HCT116 (cell line): ENCODE data around the gene PANK1. TPM values are rescaled to one million over a fixed set of nuclear protein-coding genes. Genes with fewer than 3 reads are reported as not detected.

ENCODE experiments used
- ATAC-seq: fragments of 200-7000 bp; cut with Tn5 transposase; 2 replicates; pipeline ENCODE4 v1.9.1; 2020; ENCODE audit warnings: mild to moderate bottlenecking, moderate library complexity
- BruUV-seq: library from RNA; stranded (reverse); fragments of 400-500 nt; replicated peaks from 2 replicates; lab custom pipeline; 2021; lab: Mats Ljungman, UMichigan
- CTCF ChIA-PET: fragments of 300-600 bp; sonication (Branson Sonifier 250); formaldehyde crosslinking; loops from one replicate; lab custom pipeline; 2021; ENCODE audit warnings: antibody characterized with exemption; lab: Charles Lee
- POLR2A ChIA-PET: fragments of 300-600, 350-600 bp; sonication (Branson Sonifier 250); formaldehyde crosslinking; loops from one replicate; lab custom pipeline; 2021; ENCODE audit warnings: antibody characterized with exemption; lab: Charles Lee
- RAD21 ChIA-PET, 2 experiments: fragments of 300-600 bp; sonication (Branson Sonifier 250); formaldehyde crosslinking; loops; one replicate each; lab custom pipeline; 2023; ENCODE audit warnings: low total read pairs in 2 of 2; ENCODE audit not compliant: uncharacterized antibody in 2 of 2, unreplicated experiment in 2 of 2, low non-redundant PET in 1 of 2; lab: Charles Lee
- DNase-seq: peaks from one replicate; pipeline ENCODE4 v3.0.0-alpha.2; 2010; ENCODE audit warnings: low read depth, low spot score
- H2AFZ ChIP-seq: fragments of 200-600 bp; shearing (Covaris generic), sonication (generic); 2 replicates; pipeline ENCODE4 v1.6.1; 2017; ENCODE audit warnings: low read depth, mixed run types, mixed read lengths, antibody characterized with exemption, low read length; ENCODE audit not compliant: poor library complexity, severe bottlenecking
- H3K27ac ChIP-seq: 2 replicates; pipeline ENCODE4 v1.5.1; 2012; ENCODE audit warnings: low read depth, low read length
- H3K27me3 ChIP-seq: fragments of 200-600 bp; sonication (generic); 2 replicates; pipeline ENCODE4 v1.6.1; 2016; ENCODE audit warnings: mixed run types, low read length, mixed read lengths; ENCODE audit not compliant: insufficient read depth
- H3K36me3 ChIP-seq, 2 experiments: fragments of 200-500 bp in 1 of 2; fragments of 200-600 bp in 1 of 2; sonication (Bioruptor generic) in 1 of 2; sonication (generic) in 1 of 2; 2 replicates each; pipeline versions ENCODE4 v1.5.1 to v1.6.1; 2014 to 2016; ENCODE audit warnings: low read length in 2 of 2, inconsistent platforms in 1 of 2, mixed read lengths in 1 of 2, mixed run types in 1 of 2; ENCODE audit not compliant: insufficient read depth in 2 of 2, control insufficient read depth in 1 of 2
- H3K4me1 ChIP-seq, 2 experiments: fragments of 200-600 bp in 1 of 2; sonication (generic) in 1 of 2; 2 replicates each; pipeline versions ENCODE4 v1.5.1 to v1.6.1; 2012 to 2017; ENCODE audit warnings: low read length in 2 of 2, inconsistent platforms in 1 of 2, mild to moderate bottlenecking in 1 of 2, mixed read lengths in 1 of 2, mixed run types in 1 of 2, moderate library complexity in 1 of 2; ENCODE audit not compliant: insufficient read depth in 2 of 2, control insufficient read depth in 1 of 2
- H3K4me2 ChIP-seq: fragments of 200-600 bp; sonication (generic); 2 replicates; pipeline ENCODE4 v1.6.1; 2017; ENCODE audit warnings: mixed run types, low read length, mixed read lengths
- H3K4me3 ChIP-seq, 2 experiments: fragments of 200-600 bp in 1 of 2; sonication (generic) in 1 of 2; replicated peaks in 1 of 2; 2 replicates each; pipeline ENCODE4 v1.5.1; 2011 to 2016; ENCODE audit warnings: low read length in 2 of 2, control low read depth in 1 of 2, low read depth in 1 of 2, mild to moderate bottlenecking in 1 of 2, mixed read lengths in 1 of 2, mixed run types in 1 of 2
- H3K79me2 ChIP-seq: fragments of 200-600 bp; sonication (generic); 2 replicates; pipeline ENCODE4 v1.6.1; 2017; ENCODE audit warnings: mild to moderate bottlenecking, mixed run types, low read length, moderate library complexity, mixed read lengths; ENCODE audit not compliant: insufficient read depth
- H3K9ac ChIP-seq: fragments of 200-600 bp; sonication (generic); 2 replicates; pipeline ENCODE4 v1.6.1; 2016; ENCODE audit warnings: low read length, mixed read lengths
- H3K9me2 ChIP-seq: fragments of 200-600 bp; sonication (generic), shearing (Covaris generic); 2 replicates; pipeline ENCODE4 v1.6.1; 2017; ENCODE audit warnings: mixed run types, mild to moderate bottlenecking, moderate library complexity; ENCODE audit not compliant: insufficient read depth
- H3K9me3 ChIP-seq, 2 experiments: fragments of 200-500 bp in 1 of 2; fragments of 200-600 bp in 1 of 2; sonication (Bioruptor generic) in 1 of 2; sonication (generic) in 1 of 2; 2 replicates each; pipeline ENCODE4 v1.6.1; 2014 to 2017; ENCODE audit warnings: low read length in 2 of 2, mixed read lengths in 2 of 2, inconsistent platforms in 1 of 2, low read depth in 1 of 2, mild to moderate bottlenecking in 1 of 2, mixed run types in 1 of 2, moderate library complexity in 1 of 2; ENCODE audit not compliant: control insufficient read depth in 1 of 2, insufficient read depth in 1 of 2
- H4K20me1 ChIP-seq: fragments of 200-600 bp; sonication (generic), shearing (Covaris generic); 2 replicates; pipeline ENCODE4 v1.6.1; 2017; ENCODE audit warnings: mixed run types, mild to moderate bottlenecking, moderate library complexity; ENCODE audit not compliant: insufficient read depth
- CEBPB ChIP-seq: IDR thresholded peaks from 2 replicates; pipeline ENCODE4 v1.6.1; 2012; ENCODE audit warnings: low read depth
- EGR1 ChIP-seq: IDR thresholded peaks from 2 replicates; pipeline ENCODE4 v1.6.1; 2012; ENCODE audit warnings: low read depth
- EZH2 ChIP-seq: fragments of 200-600 bp; sonication (generic); IDR thresholded peaks from 2 replicates; pipeline ENCODE4 v1.6.1; 2017; ENCODE audit warnings: antibody characterized with exemption, mixed run types
- EZH2phosphoT487 ChIP-seq: fragments of 200-600 bp; IDR thresholded peaks from 2 replicates; pipeline ENCODE4 v1.6.1; 2018; ENCODE audit warnings: antibody characterized with exemption, borderline replicate concordance
- FOSL1 ChIP-seq: IDR thresholded peaks from 2 replicates; pipeline ENCODE4 v1.6.1; 2012; ENCODE audit warnings: low read depth
- RAD21 ChIP-seq: IDR thresholded peaks from 2 replicates; pipeline ENCODE4 v1.6.1; 2012; ENCODE audit warnings: low read depth, mild to moderate bottlenecking
- ZFX ChIP-seq: fragments of 450-650 bp; IDR thresholded peaks from 2 replicates; pipeline ENCODE4 v1.6.1; 2017
- intact Hi-C: fragments of 100-400 bp; cut with micrococcal nuclease; formaldehyde crosslinking; loops from 2 replicates; pipeline ENCODE4 v1.10.0; 2022
- total RNA-seq: library from RNA; stranded (reverse); gene quantifications from one replicate; pipeline ENCODE4 v1.2.1, GENCODE V29; 2021; ENCODE audit not compliant: unreplicated experiment
- TF ChIP-seq, protein P1 (sequence below): IDR thresholded peaks from 2 replicates; pipeline ENCODE4 v1.6.1; 2012
- TF ChIP-seq, protein P2 (sequence below), 3 experiments: fragments of 200-600 bp in 1 of 3; sonication (generic) in 1 of 3; IDR thresholded peaks in 2 of 3; conservative IDR thresholded peaks in 1 of 3; 2 replicates each; pipeline ENCODE4 v1.5.1; 2012 to 2017; ENCODE audit warnings: low read depth in 2 of 3, low read length in 2 of 3, antibody characterized with exemption in 1 of 3, borderline replicate concordance in 1 of 3, control low read depth in 1 of 3, mild to moderate bottlenecking in 1 of 3, mixed read lengths in 1 of 3, mixed run types in 1 of 3, moderate library complexity in 1 of 3; ENCODE audit not compliant: insufficient read depth in 1 of 3

PANK1 gene
- total RNA-seq, 1 experiment from 2014 or later: 6.4 TPM

DNA sequence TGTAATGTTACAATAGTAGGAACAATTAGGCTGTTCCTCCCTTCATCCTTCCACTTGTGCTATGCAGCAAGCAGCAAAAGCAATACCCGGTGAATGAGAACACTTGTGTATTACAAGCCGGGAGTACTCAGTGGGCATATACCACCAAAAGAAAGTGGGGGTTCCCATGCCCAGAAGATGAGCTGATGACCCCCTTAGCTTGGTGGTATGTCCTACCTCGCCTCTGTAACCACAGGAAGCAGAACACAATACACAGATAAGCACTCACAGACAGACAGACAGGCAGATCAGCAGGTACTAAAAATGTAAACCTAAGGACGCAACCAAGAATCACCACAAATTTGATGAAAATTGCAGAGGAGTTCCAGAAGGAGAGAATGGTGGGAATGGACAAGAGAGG lies 40.9 kb upstream of the PANK1 start:
- no peaks in the 10 kb centered on the region for H3K4me1 ChIP-seq
- H3K27me3 ChIP-seq: no peaks in the 10 kb centered on the region
- no peak overlapping the region for H3K9ac ChIP-seq
- no peaks in the 10 kb centered on the region for H3K9me2 ChIP-seq
- no peaks in the 10 kb centered on the region for H3K79me2 ChIP-seq
- intact Hi-C loops: no loop called here
- no peak overlapping the region for H3K4me2 ChIP-seq
- H3K27ac ChIP-seq: no peak overlapping the region
- H3K4me3 ChIP-seq: no peak overlapping the region
- ChIA-PET POLR2A (interaction anchor here (1.4 to 2.3 kb wide), 2 partner anchors 15 kb away, joined by 3 to 7 read pairs; partner anchors contain the start of gene KIF20B), CTCF (no interaction called here), RAD21 (no interaction called here)
- no peaks in the 10 kb centered on the region for H3K36me3 ChIP-seq
- ATAC-seq: no peak
- TF ChIP-seq RAD21: no peak
- no peak for TF ChIP-seq EZH2phosphoT487
- TF ChIP-seq, protein P1, sequence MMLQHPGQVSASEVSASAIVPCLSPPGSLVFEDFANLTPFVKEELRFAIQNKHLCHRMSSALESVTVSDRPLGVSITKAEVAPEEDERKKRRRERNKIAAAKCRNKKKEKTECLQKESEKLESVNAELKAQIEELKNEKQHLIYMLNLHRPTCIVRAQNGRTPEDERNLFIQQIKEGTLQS: no peak
- TF ChIP-seq, protein P2, sequence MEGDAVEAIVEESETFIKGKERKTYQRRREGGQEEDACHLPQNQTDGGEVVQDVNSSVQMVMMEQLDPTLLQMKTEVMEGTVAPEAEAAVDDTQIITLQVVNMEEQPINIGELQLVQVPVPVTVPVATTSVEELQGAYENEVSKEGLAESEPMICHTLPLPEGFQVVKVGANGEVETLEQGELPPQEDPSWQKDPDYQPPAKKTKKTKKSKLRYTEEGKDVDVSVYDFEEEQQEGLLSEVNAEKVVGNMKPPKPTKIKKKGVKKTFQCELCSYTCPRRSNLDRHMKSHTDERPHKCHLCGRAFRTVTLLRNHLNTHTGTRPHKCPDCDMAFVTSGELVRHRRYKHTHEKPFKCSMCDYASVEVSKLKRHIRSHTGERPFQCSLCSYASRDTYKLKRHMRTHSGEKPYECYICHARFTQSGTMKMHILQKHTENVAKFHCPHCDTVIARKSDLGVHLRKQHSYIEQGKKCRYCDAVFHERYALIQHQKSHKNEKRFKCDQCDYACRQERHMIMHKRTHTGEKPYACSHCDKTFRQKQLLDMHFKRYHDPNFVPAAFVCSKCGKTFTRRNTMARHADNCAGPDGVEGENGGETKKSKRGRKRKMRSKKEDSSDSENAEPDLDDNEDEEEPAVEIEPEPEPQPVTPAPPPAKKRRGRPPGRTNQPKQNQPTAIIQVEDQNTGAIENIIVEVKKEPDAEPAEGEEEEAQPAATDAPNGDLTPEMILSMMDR (IDR thresholded peaks at IDR 0.05 in 2 of 3, conservative IDR thresholded peaks at IDR 0.05 in 1 of 3; ENCODE audit: borderline replicate concordance in 1 of 3, insufficient read depth in 1 of 3, low read depth in 2 of 3, low read length in 2 of 3): no peak
- no peak for TF ChIP-seq CEBPB
- no peak for TF ChIP-seq EZH2
- TF ChIP-seq FOSL1: no peak
- no peak for DNase-seq
- no peaks in the 10 kb centered on the region for H4K20me1 ChIP-seq
- BruUV-seq: no TSS peak
- no peaks in the 10 kb centered on the region for H3K9me3 ChIP-seq
- H2AFZ ChIP-seq: no peak overlapping the region

DNA sequence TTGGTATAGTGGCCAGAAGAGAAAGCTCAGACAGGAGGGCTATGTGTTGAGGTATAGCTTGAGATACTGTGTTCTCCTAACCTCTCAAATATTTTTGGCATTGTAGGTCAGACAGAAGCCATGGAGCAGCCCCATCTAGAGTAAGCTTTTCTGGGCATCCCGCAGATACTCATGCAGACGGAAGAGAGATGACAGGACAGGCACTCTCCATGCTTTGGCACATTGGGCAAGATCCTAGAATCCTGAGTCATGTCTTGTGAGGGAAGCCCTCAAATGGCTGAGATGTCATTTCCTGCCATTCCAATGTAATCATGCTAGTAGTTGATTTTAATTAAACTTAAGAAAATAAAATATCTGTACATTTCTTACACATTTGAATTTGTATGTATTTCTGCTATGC lies 39.6 kb upstream of the PANK1 start:
- BruUV-seq: no TSS peak
- intact Hi-C loops: no loop called here
- Histone ChIP-seq H3K9me2 (no peaks in the 10 kb centered on the region), H3K27ac (no peak overlapping the region), H4K20me1 (no peaks in the 10 kb centered on the region), H3K4me1 (no peaks in the 10 kb centered on the region), H3K36me3 (no peaks in the 10 kb centered on the region), H2AFZ (no peak overlapping the region)
- DNase-seq: no peak
- no peak for ATAC-seq
- TF ChIP-seq EGR1: no peak
- no peak for TF ChIP-seq ZFX
- TF ChIP-seq, all 23 proteins: peak for 0
- ChIA-PET CTCF (no interaction called here), POLR2A (interaction anchor here (2.3 kb wide), 1 partner anchor 17 kb away, joined by 7 read pairs; the partner anchor contains the start of gene KIF20B), RAD21 (no interaction called here)
- no peak overlapping the region for H3K9ac ChIP-seq
- no peak overlapping the region for H3K4me3 ChIP-seq
- H3K27me3 ChIP-seq: no peaks in the 10 kb centered on the region
- H3K4me2 ChIP-seq: no peak overlapping the region
- no peaks in the 10 kb centered on the region for H3K9me3 ChIP-seq
- H3K79me2 ChIP-seq: no peaks in the 10 kb centered on the region
